ENCODE measurements around the gene SCARB2. TPM values are rescaled to one million over a fixed set of nuclear protein-coding genes. Genes with fewer than 3 reads are reported as not detected.

The SCARB2 gene
- total RNA-seq, 1 donor from 2014 or later = 166 TPM

Other genes with a start within 250 kb of the SCARB2 start
- 32.2 TPM for gene SDAD1, start 222.9 kb downstream of the SCARB2 start, total RNA-seq
- gene CXCL9, start 206.3 kb downstream of the SCARB2 start, total RNA-seq = 1.3 TPM
- 3.3 TPM for gene CXCL10, start 190.3 kb downstream of the SCARB2 start, total RNA-seq
- gene CXCL11, start 177.8 kb downstream of the SCARB2 start, total RNA-seq = 0.62 TPM
- not detected for gene ART3, start 139.1 kb downstream of the SCARB2 start, total RNA-seq
- 34.5 TPM for gene NUP54, start 65.4 kb downstream of the SCARB2 start, total RNA-seq
- 6.4 TPM for gene FAM47E, start 37.9 kb upstream of the SCARB2 start, total RNA-seq
- 5.5 TPM for gene STBD1, start 92.9 kb upstream of the SCARB2 start, total RNA-seq
- 0.74 TPM for gene CCDC158, start 207.3 kb upstream of the SCARB2 start, total RNA-seq
- 62.0 TPM for gene SHROOM3, start 221.4 kb upstream of the SCARB2 start, total RNA-seq